Measurements from ENCODE around the gene UTF1. TPM values are rescaled to one million over a fixed set of nuclear protein-coding genes. Genes with fewer than 3 reads are reported as not detected.

Gene UTF1
- total and polyA plus RNA-seq, 9 donors: 0.06 to 9.3 (median 2.5) TPM; not detected in 2

DNA sequence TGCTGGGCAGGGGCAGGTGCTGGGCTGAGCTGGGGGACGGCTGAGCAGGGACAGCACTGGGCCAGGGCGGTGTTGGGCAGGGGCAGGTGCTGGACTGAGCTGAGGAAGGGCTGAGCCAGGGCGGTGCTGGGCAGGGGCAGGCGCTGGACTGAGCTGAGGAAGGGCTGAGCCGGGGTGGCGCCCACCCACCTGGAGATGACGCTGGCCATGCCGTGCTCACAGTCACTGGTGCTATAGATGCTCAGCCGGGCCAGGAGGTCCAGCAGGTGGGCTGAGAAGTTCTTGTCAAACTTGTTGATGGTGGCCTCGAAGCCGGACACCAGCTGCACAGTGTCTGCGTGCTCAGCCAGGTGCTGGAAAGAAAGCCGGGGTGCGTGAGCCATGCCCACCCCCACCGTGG is 51.1 kb downstream of the UTF1 start:
- no peak for DNase-seq
- intact Hi-C loops (cut with DNase I): no loop called here
- no peaks in the 10 kb centered on the region for H3K4me1 ChIP-seq (ENCODE audit: insufficient read depth)
- no peak overlapping the region for H3K4me3 ChIP-seq
- TF ChIP-seq CTCF (IDR thresholded peaks at IDR 0.05) (no peak), EP300 (IDR thresholded peaks at IDR 0.05) (no peak), POLR2A (IDR thresholded peaks at IDR 0.05) (no peak)
- WGBS, 3 donors: 84 to 87% (median 87%) methylated on average over 13 to 15 of the region's 15 CpGs
- H3K36me3 ChIP-seq: no peaks in the 10 kb centered on the region
- no peaks in the 10 kb centered on the region for H3K9me3 ChIP-seq
- no peak overlapping the region for H3K27ac ChIP-seq
- no peaks in the 10 kb centered on the region for H3K27me3 ChIP-seq

MicroRNA genes within 50 kb of the gene (microRNA counts, 767-probe panel; counts per million panel counts)
- microRNA hsa-miR-202-3p: 530 counts per million, percentile 78 among the panel's probes with 10 or more counts

Small RNA genes lying within 50 kb of the gene (microRNA-seq; reads per million reads assigned to microRNA genes)
- 574 to 3,290 (median 801) reads per million in 3 donors for gene MIR202

Other genes starting within 250 kb of the UTF1 start
- under 1 TPM in 4 of 7 donors, not detected in 3; 0.07 to 0.92 (median 0.13) TPM for gene ADGRA1, start 142.3 kb upstream of the UTF1 start, total RNA-seq
- not detected for gene ADGRA1, start 142.3 kb upstream of the UTF1 start, polyA plus RNA-seq
- gene KNDC1, start 70.0 kb upstream of the UTF1 start, total RNA-seq: 10 to 100 TPM in 6 of 7 donors, 1 to 10 TPM in 1; 6.7 to 34.9 (median 18.6) TPM
- gene KNDC1, start 70.0 kb upstream of the UTF1 start, polyA plus RNA-seq: 1 to 10 TPM in 1 of 2 donors, under 1 TPM in 1; 0.67 to 5.6 TPM
- gene VENTX, start 7.6 kb downstream of the UTF1 start, total RNA-seq: 1 to 10 TPM in 4 of 7 donors, under 1 TPM in 3; 0.23 to 2.2 (median 1.1) TPM
- under 1 TPM; 0.36 to 0.47 TPM for gene VENTX, start 7.6 kb downstream of the UTF1 start, polyA plus RNA-seq
- 1 to 10 TPM; 1.9 to 5.9 (median 4.4) TPM for gene ADAM8, start 46.7 kb downstream of the UTF1 start, total RNA-seq
- 1 to 10 TPM in 1 of 2 donors, under 1 TPM in 1; 0.48 to 1.7 TPM for gene ADAM8, start 46.7 kb downstream of the UTF1 start, polyA plus RNA-seq
- gene TUBGCP2, start 78.7 kb downstream of the UTF1 start, total RNA-seq: 10 to 100 TPM; 31.2 to 70.5 (median 56.4) TPM
- gene TUBGCP2, start 78.7 kb downstream of the UTF1 start, polyA plus RNA-seq: 10 to 100 TPM; 32.4 to 48.3 TPM
- 10 to 100 TPM; 23.3 to 64.8 (median 46.8) TPM for gene ZNF511, start 78.7 kb downstream of the UTF1 start, total RNA-seq
- gene ZNF511, start 78.7 kb downstream of the UTF1 start, polyA plus RNA-seq: 10 to 100 TPM; 16.3 to 52.1 TPM
- under 1 TPM in 1 of 7 donors, not detected in 6; 0.69 TPM for gene CALY, start 106.7 kb downstream of the UTF1 start, total RNA-seq
- gene CALY, start 106.7 kb downstream of the UTF1 start, polyA plus RNA-seq: not detected
- 1 to 10 TPM in 1 of 7 donors, not detected in 6; 2.0 TPM for gene PRAP1, start 117.2 kb downstream of the UTF1 start, total RNA-seq
- gene PRAP1, start 117.2 kb downstream of the UTF1 start, polyA plus RNA-seq: not detected
- gene FUOM, start 127.8 kb downstream of the UTF1 start, total RNA-seq: 10 to 100 TPM in 6 of 7 donors, 1 to 10 TPM in 1; 9.2 to 26.3 (median 17.1) TPM
- gene FUOM, start 127.8 kb downstream of the UTF1 start, polyA plus RNA-seq: 10 to 100 TPM in 1 of 2 donors, 1 to 10 TPM in 1; 1.2 to 14.8 TPM
- 10 to 100 TPM; 27.2 to 74.4 (median 66.4) TPM for gene ECHS1, start 143.1 kb downstream of the UTF1 start, total RNA-seq
- 100 to 1,000 TPM in 1 of 2 donors, 10 to 100 TPM in 1; 68.9 to 102 TPM for gene ECHS1, start 143.1 kb downstream of the UTF1 start, polyA plus RNA-seq
- gene PAOX, start 149.0 kb downstream of the UTF1 start, total RNA-seq: 10 to 100 TPM in 3 of 7 donors, 1 to 10 TPM in 4; 6.3 to 11.4 (median 9.2) TPM
- gene PAOX, start 149.0 kb downstream of the UTF1 start, polyA plus RNA-seq: 1 to 10 TPM; 2.1 to 7.8 TPM
- 10 to 100 TPM; 23.1 to 55.1 (median 32.5) TPM for gene MTG1, start 163.9 kb downstream of the UTF1 start, total RNA-seq
- gene MTG1, start 163.9 kb downstream of the UTF1 start, polyA plus RNA-seq: 10 to 100 TPM; 33.7 to 34.9 TPM
- under 1 TPM in 3 of 7 donors, not detected in 4; 0.11 to 0.20 (median 0.15) TPM for gene SPRN, start 194.4 kb downstream of the UTF1 start, total RNA-seq
- under 1 TPM; 0.05 to 0.10 TPM for gene SPRN, start 194.4 kb downstream of the UTF1 start, polyA plus RNA-seq
- 1 to 10 TPM in 6 of 7 donors, under 1 TPM in 1; 0.72 to 5.0 (median 3.6) TPM for gene SCART1, start 223.7 kb downstream of the UTF1 start, total RNA-seq
- under 1 TPM; 0.71 to 0.72 TPM for gene SCART1, start 223.7 kb downstream of the UTF1 start, polyA plus RNA-seq